ENCODE data around the gene CDCA5.

Gene CDCA5, protein sequence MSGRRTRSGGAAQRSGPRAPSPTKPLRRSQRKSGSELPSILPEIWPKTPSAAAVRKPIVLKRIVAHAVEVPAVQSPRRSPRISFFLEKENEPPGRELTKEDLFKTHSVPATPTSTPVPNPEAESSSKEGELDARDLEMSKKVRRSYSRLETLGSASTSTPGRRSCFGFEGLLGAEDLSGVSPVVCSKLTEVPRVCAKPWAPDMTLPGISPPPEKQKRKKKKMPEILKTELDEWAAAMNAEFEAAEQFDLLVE

DNA sequence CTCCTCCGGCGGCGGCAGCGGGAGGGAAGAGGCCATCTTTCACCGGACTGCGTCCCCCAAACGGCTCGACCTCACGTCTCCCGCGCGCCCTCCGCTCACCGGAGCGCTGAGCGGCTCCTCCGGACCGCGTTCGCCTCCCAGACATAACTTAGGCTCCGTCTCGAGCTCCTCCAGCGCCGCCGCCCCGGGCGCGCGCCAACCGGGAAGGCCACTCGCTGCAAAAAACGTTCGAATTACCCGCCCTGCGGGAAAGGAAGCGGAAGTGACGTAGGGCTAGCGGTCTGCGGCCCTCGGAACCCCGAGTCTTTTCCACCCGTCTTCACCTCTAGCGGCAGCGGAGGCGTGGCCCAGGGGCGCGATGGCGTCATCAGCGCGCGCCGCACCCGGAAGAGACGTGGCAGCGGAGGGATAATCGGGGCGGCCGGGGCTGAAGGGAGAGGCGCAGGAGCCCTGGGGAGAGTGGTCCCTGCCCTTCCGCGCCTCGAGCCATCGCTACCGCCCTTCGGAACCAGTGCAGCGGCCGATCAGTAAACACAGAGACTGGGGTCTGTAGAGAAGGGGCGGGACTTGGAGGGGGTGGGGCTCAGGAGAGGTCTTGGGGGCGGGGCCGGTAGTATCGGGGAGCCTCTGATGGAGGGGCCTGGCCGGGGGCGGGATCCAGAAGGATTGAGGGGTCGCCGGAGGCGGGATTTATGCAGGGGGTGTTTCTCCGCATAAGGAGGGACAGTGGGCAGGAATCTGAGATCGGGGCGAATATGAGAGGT lies at the start of gene CDCA5, which contains the start of gene ZFPL1:
Gene CDCA5 (minus strand): TSS at position 207 of the 764 bp plus-strand sequence. CDS start 62 bp downstream, at position 145.
Gene ZFPL1 (plus strand): TSS at position 389 of the 764 bp plus-strand sequence. CDS start 477 bp downstream, outside the sequence.
- no peaks in the 10 kb centered on the region for H3K27me3 ChIP-seq (ENCODE audit: low read depth, low read length)
- H3K27ac ChIP-seq (ENCODE audit: low read length), result peak within 1 kb of the TSS; percentile 74
- no peaks in the 10 kb centered on the region for H3K9me3 ChIP-seq (ENCODE audit: insufficient read depth, low read length)
- no peak for TF ChIP-seq EZH2phosphoT487 (IDR thresholded peaks at IDR 0.05; ENCODE audit: low read depth)
- TF ChIP-seq, protein P1, sequence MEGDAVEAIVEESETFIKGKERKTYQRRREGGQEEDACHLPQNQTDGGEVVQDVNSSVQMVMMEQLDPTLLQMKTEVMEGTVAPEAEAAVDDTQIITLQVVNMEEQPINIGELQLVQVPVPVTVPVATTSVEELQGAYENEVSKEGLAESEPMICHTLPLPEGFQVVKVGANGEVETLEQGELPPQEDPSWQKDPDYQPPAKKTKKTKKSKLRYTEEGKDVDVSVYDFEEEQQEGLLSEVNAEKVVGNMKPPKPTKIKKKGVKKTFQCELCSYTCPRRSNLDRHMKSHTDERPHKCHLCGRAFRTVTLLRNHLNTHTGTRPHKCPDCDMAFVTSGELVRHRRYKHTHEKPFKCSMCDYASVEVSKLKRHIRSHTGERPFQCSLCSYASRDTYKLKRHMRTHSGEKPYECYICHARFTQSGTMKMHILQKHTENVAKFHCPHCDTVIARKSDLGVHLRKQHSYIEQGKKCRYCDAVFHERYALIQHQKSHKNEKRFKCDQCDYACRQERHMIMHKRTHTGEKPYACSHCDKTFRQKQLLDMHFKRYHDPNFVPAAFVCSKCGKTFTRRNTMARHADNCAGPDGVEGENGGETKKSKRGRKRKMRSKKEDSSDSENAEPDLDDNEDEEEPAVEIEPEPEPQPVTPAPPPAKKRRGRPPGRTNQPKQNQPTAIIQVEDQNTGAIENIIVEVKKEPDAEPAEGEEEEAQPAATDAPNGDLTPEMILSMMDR (IDR thresholded peaks at IDR 0.05; ENCODE audit: low read depth, low read length), result no peak
- H3K4me2 ChIP-seq (ENCODE audit: low read length), result peak within 1 kb of the TSS; percentile 99
- peaks cover 53% of the 10 kb centered on the region for H3K36me3 ChIP-seq (replicated peaks; ENCODE audit: low read depth, low read length)
- peaks cover 61% of the 10 kb centered on the region for H3K79me2 ChIP-seq (ENCODE audit: low read length)
- H3K9ac ChIP-seq (ENCODE audit: low read length), result peak within 1 kb of the TSS; percentile 97
- peak within 1 kb of the TSS; percentile 97 for H3K4me3 ChIP-seq (ENCODE audit: low read length)
- peak within 1 kb of the TSS; percentile 76 for H2AFZ ChIP-seq (ENCODE audit: low read depth, low read length)
- H4K20me1 ChIP-seq (ENCODE audit: insufficient read depth, low read length), result peaks cover 3% of the 10 kb centered on the region; the same call in 1 of the 2 replicates
- peaks cover 18% of the 10 kb centered on the region for H3K4me1 ChIP-seq (ENCODE audit: low read length)

DNA sequence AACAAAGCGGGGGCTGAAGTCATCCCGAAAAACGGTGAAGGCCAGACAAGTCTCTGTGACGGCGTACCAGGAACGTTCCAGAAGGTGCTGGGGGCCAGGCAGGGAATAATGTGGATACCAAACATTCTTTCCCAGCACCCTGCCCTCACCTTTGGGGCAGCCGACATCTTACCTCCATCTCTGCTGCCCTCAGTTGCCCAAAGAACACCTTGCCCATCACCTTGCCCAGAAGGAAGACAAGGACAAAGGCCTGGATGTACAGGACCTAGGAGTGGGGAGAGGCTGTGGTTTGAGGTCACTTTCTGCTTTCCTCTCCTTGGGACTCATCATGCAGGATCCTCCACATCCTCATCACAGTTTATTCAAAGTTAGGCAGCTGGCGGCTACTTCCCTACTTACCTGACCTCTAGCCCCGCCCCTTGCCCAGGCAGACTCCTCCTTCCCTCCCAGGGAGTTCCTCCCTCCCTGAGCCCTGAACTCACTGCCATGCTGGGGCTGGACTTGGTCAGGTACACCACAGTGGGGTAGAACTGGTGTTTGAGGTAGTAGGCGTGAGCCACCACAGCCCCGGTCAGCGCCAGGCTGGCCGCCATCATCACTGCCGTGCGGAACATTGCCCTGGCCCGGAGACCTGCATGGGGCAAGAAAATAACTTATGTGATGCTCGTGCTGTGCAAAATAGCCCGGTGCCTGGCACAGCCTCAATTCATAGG lies 49.3 kb upstream of the CDCA5 start:
- H3K27ac ChIP-seq (ENCODE audit: low read length), result peak overlapping the region; percentile 99
- no peak overlapping the region for H2AFZ ChIP-seq (ENCODE audit: low read depth, low read length)
- H3K27me3 ChIP-seq (ENCODE audit: low read depth, low read length), result no peaks in the 10 kb centered on the region
- peaks cover 47% of the 10 kb centered on the region for H3K79me2 ChIP-seq (ENCODE audit: low read length)
- peak overlapping the region; percentile 99 for H3K9ac ChIP-seq (ENCODE audit: low read length)
- peaks cover 44% of the 10 kb centered on the region for H3K36me3 ChIP-seq (replicated peaks; ENCODE audit: low read depth, low read length)
- H3K9me3 ChIP-seq (ENCODE audit: insufficient read depth, low read length), result no peaks in the 10 kb centered on the region
- peak overlapping the region; percentile 93 for H3K4me3 ChIP-seq (ENCODE audit: low read length)
- peak overlapping the region; percentile 100 for H3K4me2 ChIP-seq (ENCODE audit: low read length)
- H4K20me1 ChIP-seq (ENCODE audit: insufficient read depth, low read length), result no peaks in the 10 kb centered on the region
- H3K4me1 ChIP-seq (ENCODE audit: low read length), result peaks cover 36% of the 10 kb centered on the region
- no peak for TF ChIP-seq EZH2phosphoT487 (IDR thresholded peaks at IDR 0.05; ENCODE audit: low read depth)
- TF ChIP-seq, protein P1 (IDR thresholded peaks at IDR 0.05; ENCODE audit: low read depth, low read length), result no peak

DNA sequence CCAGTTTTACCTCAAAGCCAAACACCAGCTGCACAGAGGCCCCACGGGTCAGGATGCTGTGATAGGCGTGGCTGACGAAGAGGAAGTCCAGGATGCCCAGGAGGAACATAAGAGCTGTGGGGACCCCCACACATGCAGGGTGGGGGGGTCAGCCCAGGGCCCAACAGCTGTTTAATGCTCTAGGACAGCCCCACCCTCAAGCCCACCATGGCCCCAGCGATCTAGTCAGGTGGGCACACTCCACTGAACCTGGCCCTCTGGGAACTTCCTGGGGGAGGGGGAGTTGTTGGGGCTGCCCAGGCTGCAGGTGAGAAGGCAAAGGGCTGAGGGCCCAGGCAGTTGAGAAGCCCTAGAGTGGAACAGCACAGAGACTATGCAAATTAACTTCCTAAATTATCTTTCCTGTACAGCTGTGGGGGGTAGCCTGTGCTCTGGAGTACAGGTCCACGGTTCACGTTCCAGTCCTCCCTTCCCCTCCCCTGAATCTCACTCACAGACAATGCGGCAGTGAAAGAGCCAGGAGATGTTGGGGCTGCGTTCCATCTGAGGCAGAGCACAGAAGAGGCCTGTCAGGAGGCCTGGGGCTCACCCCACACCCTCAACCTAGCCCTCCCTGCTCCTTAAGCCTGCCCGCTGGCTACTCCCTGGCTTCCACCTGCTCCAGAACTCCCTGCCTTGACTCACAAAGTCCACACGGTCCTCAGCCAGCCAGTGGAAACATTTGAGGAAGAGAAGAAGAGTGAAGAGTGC lies 48.6 kb upstream of the CDCA5 start:
- peaks cover 51% of the 10 kb centered on the region for H3K36me3 ChIP-seq (replicated peaks; ENCODE audit: low read depth, low read length)
- no peaks in the 10 kb centered on the region for H3K9me3 ChIP-seq (ENCODE audit: insufficient read depth, low read length)
- H3K9ac ChIP-seq (ENCODE audit: low read length), result peak overlapping the region; percentile 99
- no peaks in the 10 kb centered on the region for H4K20me1 ChIP-seq (ENCODE audit: insufficient read depth, low read length)
- peak overlapping the region; percentile 99 for H3K27ac ChIP-seq (ENCODE audit: low read length)
- H2AFZ ChIP-seq (ENCODE audit: low read depth, low read length), result no peak overlapping the region
- H3K4me3 ChIP-seq (ENCODE audit: low read length), result peak overlapping the region; percentile 93
- H3K4me1 ChIP-seq (ENCODE audit: low read length), result peaks cover 36% of the 10 kb centered on the region
- H3K27me3 ChIP-seq (ENCODE audit: low read depth, low read length), result no peaks in the 10 kb centered on the region
- peaks cover 47% of the 10 kb centered on the region for H3K79me2 ChIP-seq (ENCODE audit: low read length)
- TF ChIP-seq EZH2phosphoT487 (IDR thresholded peaks at IDR 0.05; ENCODE audit: low read depth), result no peak
- TF ChIP-seq, protein P1 (IDR thresholded peaks at IDR 0.05; ENCODE audit: low read depth, low read length), result no peak
- H3K4me2 ChIP-seq (ENCODE audit: low read length), result peak overlapping the region; percentile 100

All from OCI-LY3 (cell line).